ENCODE results near the gene PGRMC1. TPM values are rescaled to one million over a fixed set of nuclear protein-coding genes. Genes with fewer than 3 reads are reported as not detected.

The PGRMC1 gene
- total and polyA plus RNA-seq, 12 donors: 82.8 to 745 (median 249) TPM

DNA sequence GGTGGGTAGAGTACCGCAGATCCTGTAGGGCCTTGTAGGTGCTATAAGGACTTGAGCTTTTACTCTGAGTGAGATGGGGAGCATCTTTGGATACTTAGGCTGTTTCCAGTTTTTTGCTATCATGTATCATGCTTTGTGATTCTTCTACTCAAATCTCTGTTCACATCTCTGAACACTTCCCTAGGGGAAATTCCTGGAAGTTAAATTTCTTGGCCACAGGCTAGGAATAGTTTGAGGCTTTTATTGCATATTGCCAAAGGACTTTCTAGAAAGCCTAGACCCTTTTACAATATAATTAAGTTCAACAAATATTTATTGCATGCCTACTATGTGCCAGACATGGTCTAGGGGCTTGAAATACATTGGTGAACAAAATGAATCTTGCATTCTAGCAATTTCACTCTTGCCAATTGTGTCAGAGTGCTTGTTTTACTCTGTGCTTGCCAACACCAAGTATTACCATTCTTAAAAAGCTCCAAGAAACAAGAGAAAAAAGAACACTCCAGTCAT lies 4.1 kb upstream of the PGRMC1 start:
- Histone ChIP-seq H3K4me1 (replicated peaks in 1 of 2) (peaks cover 0 to 4% of the 10 kb centered on the region in 2 donors), H3K4me3 (no peak overlapping the region), H3K27me3 (peaks cover 2% of the 10 kb centered on the region), H3K9me3 (replicated peaks in 1 of 3) (no peaks in the 10 kb centered on the region), H3K27ac (no peak overlapping the region), H3K36me3 (replicated peaks in 1 of 2) (no peaks in the 10 kb centered on the region)
- intact Hi-C loops (cut with DNase I): no loop called here
- WGBS, 4 donors: 100% methylated on average over 1 of the region's 1 CpG
- TF ChIP-seq POLR2A (IDR thresholded peaks at IDR 0.05): no peak
- TF ChIP-seq, protein P1, sequence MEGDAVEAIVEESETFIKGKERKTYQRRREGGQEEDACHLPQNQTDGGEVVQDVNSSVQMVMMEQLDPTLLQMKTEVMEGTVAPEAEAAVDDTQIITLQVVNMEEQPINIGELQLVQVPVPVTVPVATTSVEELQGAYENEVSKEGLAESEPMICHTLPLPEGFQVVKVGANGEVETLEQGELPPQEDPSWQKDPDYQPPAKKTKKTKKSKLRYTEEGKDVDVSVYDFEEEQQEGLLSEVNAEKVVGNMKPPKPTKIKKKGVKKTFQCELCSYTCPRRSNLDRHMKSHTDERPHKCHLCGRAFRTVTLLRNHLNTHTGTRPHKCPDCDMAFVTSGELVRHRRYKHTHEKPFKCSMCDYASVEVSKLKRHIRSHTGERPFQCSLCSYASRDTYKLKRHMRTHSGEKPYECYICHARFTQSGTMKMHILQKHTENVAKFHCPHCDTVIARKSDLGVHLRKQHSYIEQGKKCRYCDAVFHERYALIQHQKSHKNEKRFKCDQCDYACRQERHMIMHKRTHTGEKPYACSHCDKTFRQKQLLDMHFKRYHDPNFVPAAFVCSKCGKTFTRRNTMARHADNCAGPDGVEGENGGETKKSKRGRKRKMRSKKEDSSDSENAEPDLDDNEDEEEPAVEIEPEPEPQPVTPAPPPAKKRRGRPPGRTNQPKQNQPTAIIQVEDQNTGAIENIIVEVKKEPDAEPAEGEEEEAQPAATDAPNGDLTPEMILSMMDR (IDR thresholded peaks at IDR 0.05): no peak
- no peak for DNase-seq

DNA sequence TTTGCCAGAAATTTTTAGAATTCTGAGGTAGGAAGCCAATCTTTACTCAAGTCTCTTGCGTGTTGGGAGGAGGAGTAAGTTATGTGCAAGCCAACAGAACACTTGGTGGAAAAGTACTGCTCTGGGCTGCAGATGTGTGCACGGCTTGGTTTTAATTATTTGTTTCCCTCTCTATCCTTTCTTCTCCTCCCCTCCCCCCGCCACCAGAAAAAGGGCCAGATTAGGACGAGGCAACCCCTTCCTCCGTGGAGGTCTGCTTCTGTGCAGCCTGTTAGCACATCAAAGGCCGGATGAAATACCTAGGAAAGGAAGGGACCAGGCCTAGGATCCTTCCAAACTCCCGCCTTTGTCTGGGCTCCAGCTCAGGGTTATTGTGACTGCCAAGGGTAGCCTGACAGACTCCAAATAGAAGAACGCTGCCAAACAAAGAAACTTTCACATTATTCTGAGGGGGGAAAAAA lies 1.0 kb upstream of the PGRMC1 start:
- Histone ChIP-seq H3K4me1 (replicated peaks in 1 of 2) (peaks cover 0 to 4% of the 10 kb centered on the region in 2 donors), H3K27me3 (peaks cover 2% of the 10 kb centered on the region), H3K9me3 (replicated peaks in 1 of 3) (no peaks in the 10 kb centered on the region), H3K27ac (peak overlapping the region in 4 of 5 donors; percentile 45 to 88 (median 82)), H3K4me3 (no peak overlapping the region), H3K36me3 (replicated peaks in 1 of 2) (no peaks in the 10 kb centered on the region)
- intact Hi-C loops (cut with DNase I): no loop called here
- WGBS, 4 donors: 29 to 68% (median 51%) methylated on average over 4 to 8 of the region's 8 CpGs
- TF ChIP-seq POLR2A (IDR thresholded peaks at IDR 0.05): no peak
- TF ChIP-seq, protein P1 (IDR thresholded peaks at IDR 0.05): no peak
- DNase-seq: peak in 4 of 7 donors; percentile 18 to 47 (median 25)

DNA sequence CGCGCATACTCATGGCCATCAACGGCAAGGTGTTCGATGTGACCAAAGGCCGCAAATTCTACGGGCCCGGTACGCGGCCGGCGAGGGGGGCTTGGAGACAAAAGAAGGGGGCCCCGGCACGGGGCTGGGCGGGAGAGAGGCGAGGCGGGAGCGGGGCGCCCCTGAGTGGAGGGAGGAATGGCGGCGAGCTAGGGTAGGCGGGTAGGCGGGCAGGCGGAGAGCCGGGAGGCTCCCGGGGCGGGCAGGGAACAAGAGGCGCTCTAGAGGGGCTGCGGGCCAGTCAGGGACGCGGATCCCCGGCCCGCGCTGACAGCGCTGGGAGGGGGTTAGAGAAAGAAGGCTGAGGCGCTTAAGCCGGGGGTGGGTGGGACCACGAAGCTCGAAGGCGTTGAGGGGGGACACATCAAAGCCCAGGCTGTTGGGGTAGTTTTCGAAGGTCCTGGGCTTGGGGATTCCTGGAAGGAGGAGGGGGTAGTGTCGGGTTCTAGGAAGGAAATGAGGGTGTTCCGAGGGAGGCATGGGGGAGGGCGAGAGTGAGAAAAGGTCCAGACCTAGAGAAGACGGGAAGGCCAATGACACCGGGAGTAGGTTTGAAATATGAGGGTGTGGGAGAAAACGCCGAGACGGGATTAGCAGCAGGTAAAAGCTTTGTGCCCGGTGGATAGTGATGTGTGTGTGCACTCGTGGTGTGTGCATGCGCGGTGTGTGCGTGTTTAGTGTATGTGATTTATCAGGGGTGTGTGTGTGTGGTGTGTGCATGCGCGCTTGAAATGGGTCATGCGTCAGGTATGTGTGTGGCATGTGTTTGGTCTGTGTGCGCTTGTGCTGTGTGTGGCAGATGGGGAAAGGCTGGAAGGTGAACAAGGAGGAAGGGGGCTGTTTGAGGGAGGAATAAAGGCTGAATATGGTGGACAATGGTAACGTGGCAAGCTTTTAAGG lies 807 bp downstream of the PGRMC1 start:
- Histone ChIP-seq H3K9me3 (replicated peaks in 1 of 3) (no peaks in the 10 kb centered on the region), H3K27me3 (peaks cover 2% of the 10 kb centered on the region), H3K36me3 (replicated peaks in 1 of 2) (no peaks in the 10 kb centered on the region), H3K4me1 (replicated peaks in 1 of 2) (peaks cover 0 to 4% of the 10 kb centered on the region in 2 donors), H3K4me3 (peak overlapping the region; percentile 18 to 79 (median 51)), H3K27ac (peak overlapping the region; percentile 72 to 88 (median 81))
- TF ChIP-seq, protein P1 (IDR thresholded peaks at IDR 0.05): no peak
- TF ChIP-seq POLR2A (IDR thresholded peaks at IDR 0.05): peak; percentile 16 to 61
- intact Hi-C loops (cut with DNase I): no loop called here
- DNase-seq: peak; percentile 31 to 71 (median 38)
- 1 to 51% (median 15%) methylated on average over 19 to 58 of the region's 58 CpGs for WGBS, 4 donors

DNA sequence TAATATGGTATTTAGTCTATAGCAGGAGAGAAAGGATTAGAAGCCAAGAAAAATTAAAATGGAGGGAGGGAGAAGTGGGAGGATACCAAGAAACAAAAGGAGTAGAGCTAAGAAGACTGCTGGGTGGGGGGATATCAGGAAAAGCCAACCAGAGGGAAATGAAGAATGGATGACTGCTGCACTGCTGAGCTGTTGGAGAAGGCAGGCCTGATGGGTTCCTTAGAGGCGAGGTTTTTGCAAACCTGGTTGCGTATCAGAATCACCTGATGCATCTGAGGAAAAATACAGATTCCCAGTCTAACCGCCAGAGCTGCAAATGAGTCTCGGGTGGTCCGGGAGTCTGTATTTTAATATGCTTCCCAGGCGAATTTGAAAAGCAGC lies 1.5 kb downstream of the PGRMC1 start:
- DNase-seq: no peak
- H3K36me3 ChIP-seq (replicated peaks in 1 of 2): no peaks in the 10 kb centered on the region
- H3K27me3 ChIP-seq: peaks cover 2% of the 10 kb centered on the region
- TF ChIP-seq, protein P1 (IDR thresholded peaks at IDR 0.05): no peak
- H3K9me3 ChIP-seq (replicated peaks in 1 of 3): no peaks in the 10 kb centered on the region
- WGBS, 4 donors: 38 to 56% (median 52%) methylated on average over 6 of the region's 6 CpGs
- H3K27ac ChIP-seq: peak overlapping the region in 3 of 5 donors; percentile 81 to 88 (median 84)
- intact Hi-C loops (cut with DNase I): no loop called here
- peak overlapping the region in 1 of 4 donors; percentile 79 for H3K4me3 ChIP-seq
- peaks cover 0 to 4% of the 10 kb centered on the region in 2 donors for H3K4me1 ChIP-seq (replicated peaks in 1 of 2)

Measured in adrenal gland (tissue), 12 donors.